NCI-H1930 (cell line): ENCODE data around the gene PTPRN2.

ENCODE experiments used
- DNase-seq, 2 experiments: peaks; one replicate each; lab custom pipeline; 2025; lab: John Stamatoyannopoulos, UW

The PTPRN2 gene

GRCh38 chr7:157814931-157815705 is 772.5 kb downstream of the PTPRN2 start:
- DNase-seq: no peak

- no peak for DNase-seq
Measured at GRCh38 chr7:157813741-157814661, 773.6 kb downstream of the PTPRN2 start.

- no peak for DNase-seq
Measured at GRCh38 chr7:157813053-157813452, 774.6 kb downstream of the PTPRN2 start.

GRCh38 chr7:157811946-157812345 is 775.7 kb downstream of the PTPRN2 start:
- DNase-seq: no peak

GRCh38 chr7:157809863-157810851 is 777.5 kb downstream of the PTPRN2 start:
- no peak for DNase-seq

- DNase-seq: no peak
Measured at GRCh38 chr7:157809154-157809862, 778.3 kb downstream of the PTPRN2 start.

- no peak for DNase-seq
Measured at GRCh38 chr7:157808042-157808441, 779.6 kb downstream of the PTPRN2 start.

GRCh38 chr7:157807510-157807909 is 780.1 kb downstream of the PTPRN2 start:
- DNase-seq: no peak

GRCh38 chr7:157806711-157807110 is 780.9 kb downstream of the PTPRN2 start:
- no peak for DNase-seq

- no peak for DNase-seq
Measured at GRCh38 chr7:157805713-157806112, 781.9 kb downstream of the PTPRN2 start.

GRCh38 chr7:157803906-157804305 is 783.7 kb downstream of the PTPRN2 start:
- no peak for DNase-seq

- DNase-seq: no peak
Measured at GRCh38 chr7:157801971-157802675, 785.5 kb downstream of the PTPRN2 start.

GRCh38 chr7:157801113-157801512 is 786.5 kb downstream of the PTPRN2 start:
- DNase-seq: no peak

- no peak for DNase-seq
Measured at GRCh38 chr7:157800281-157800680, 787.3 kb downstream of the PTPRN2 start.

GRCh38 chr7:157799076-157799685 is 788.4 kb downstream of the PTPRN2 start:
- DNase-seq: no peak

GRCh38 chr7:157797361-157797760 is 790.3 kb downstream of the PTPRN2 start:
- DNase-seq: no peak

GRCh38 chr7:157796846-157797245 is 790.8 kb downstream of the PTPRN2 start:
- no peak for DNase-seq

- DNase-seq: no peak
Measured at GRCh38 chr7:157795643-157796042, 792.0 kb downstream of the PTPRN2 start.

- DNase-seq: no peak
Measured at GRCh38 chr7:157795199-157795598, 792.4 kb downstream of the PTPRN2 start.

- no peak for DNase-seq
Measured at GRCh38 chr7:157794746-157795065, 792.9 kb downstream of the PTPRN2 start.
